ENCODE results near the gene PIAS2. TPM values are rescaled to one million over a fixed set of nuclear protein-coding genes. Genes with fewer than 3 reads are reported as not detected.

PIAS2 gene
- total RNA-seq, 1 experiment from 2014 or later = 32.1 TPM

- DNase-seq (ENCODE audit: low read depth) = peak; percentile 67
These were observed 156.1 kb downstream of the PIAS2 start for GRCh38 chr18:46761059-46761769.

- DNase-seq (ENCODE audit: low read depth) = no peak
These were observed 157.4 kb downstream of the PIAS2 start for GRCh38 chr18:46759890-46760289.

- DNase-seq (ENCODE audit: low read depth) = peak; percentile 39
These were observed 160.6 kb downstream of the PIAS2 start, which contains the start of gene ST8SIA5 for GRCh38 chr18:46756559-46757201. TSS of gene ST8SIA5 (minus strand) at chr18:46757053. CDS start at chr18:46756508, 545 bp downstream.

- no peak for DNase-seq (ENCODE audit: low read depth)
These were observed 161.2 kb downstream of the PIAS2 start for GRCh38 chr18:46756025-46756558.

- DNase-seq (ENCODE audit: low read depth) = no peak
These were observed 161.8 kb downstream of the PIAS2 start for GRCh38 chr18:46755315-46756024.

GRCh38 chr18:46754661-46755292, 162.5 kb downstream of the PIAS2 start:
- no peak for DNase-seq (ENCODE audit: low read depth)

GRCh38 chr18:46754188-46754587, 163.1 kb downstream of the PIAS2 start:
- no peak for DNase-seq (ENCODE audit: low read depth)

Other genes with a start within 250 kb of the PIAS2 start
- 1.2 and 2.8 TPM in 2 replicates for gene ST8SIA5, start 160.5 kb downstream of the PIAS2 start, total RNA-seq (2014; rRNA removed)
- 18.1 and 19.4 TPM in 2 replicates for gene KATNAL2, start 95 bp upstream of the PIAS2 start, total RNA-seq (2014; rRNA removed)
- gene ELOA2, start 118.1 kb upstream of the PIAS2 start, total RNA-seq (2014; rRNA removed) = not detected in 2 replicates
- 21.5 and 23.3 TPM in 2 replicates for gene HDHD2, start 233.0 kb upstream of the PIAS2 start, total RNA-seq (2014; rRNA removed)

Data from LHCN-M2 (cell line).